Omental fat pad (tissue), 4 donors: Measurements from ENCODE around the gene DAZAP1. TPM values are rescaled to one million over a fixed set of nuclear protein-coding genes. Genes with fewer than 3 reads are reported as not detected.

Experiments
- ATAC-seq: fragments of 150-250 bp; one replicate; pipeline ENCODE4 v1.9.1; 2016; ENCODE audit warnings: mild to moderate bottlenecking, moderate library complexity; ENCODE audit not compliant: low FRiP score
- DNase-seq: peaks from one replicate; pipeline ENCODE4 v3.0.0-alpha.2; 2019; ENCODE audit warnings: low spot score
- total RNA-seq, 4 donors: library from RNA; depleted of rRNA; stranded (reverse); fragments of >200 nt; gene quantifications; one replicate each; pipeline ENCODE4 v1.1.0, GENCODE V29; 2016
- TF ChIP-seq, protein P1 (sequence below), 3 donors: fragments of 450-650 bp; IDR thresholded peaks; one replicate each; pipeline ENCODE4 v1.5.1; 2016 to 2017; ENCODE audit warnings: antibody characterized with exemption in 3 of 3, mild to moderate bottlenecking in 3 of 3, moderate library complexity in 2 of 3

Gene DAZAP1
- total RNA-seq, 4 donors from 2014 or later = 47.3 to 55.7 (median 51.1) TPM

DNA sequence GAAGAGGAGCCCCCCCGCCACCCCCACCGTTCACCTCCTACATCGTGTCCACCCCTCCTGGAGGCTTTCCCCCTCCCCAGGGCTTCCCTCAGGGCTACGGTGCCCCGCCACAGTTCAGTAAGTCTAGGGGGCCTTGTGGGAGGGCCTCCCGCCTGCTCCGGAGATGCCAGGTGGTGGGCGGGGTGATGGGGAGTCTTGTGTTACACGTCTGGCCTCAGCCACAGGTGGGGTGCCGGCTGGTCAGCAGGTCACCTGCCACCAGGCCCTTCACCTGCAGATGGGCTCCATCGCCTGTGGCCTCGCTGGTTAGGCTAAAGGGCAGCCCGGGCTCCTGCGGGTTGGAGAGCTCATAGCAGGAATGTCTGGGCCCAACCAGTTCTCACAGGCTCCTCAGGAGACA, 22.9 kb downstream of the DAZAP1 start:
- TF ChIP-seq, protein P1, sequence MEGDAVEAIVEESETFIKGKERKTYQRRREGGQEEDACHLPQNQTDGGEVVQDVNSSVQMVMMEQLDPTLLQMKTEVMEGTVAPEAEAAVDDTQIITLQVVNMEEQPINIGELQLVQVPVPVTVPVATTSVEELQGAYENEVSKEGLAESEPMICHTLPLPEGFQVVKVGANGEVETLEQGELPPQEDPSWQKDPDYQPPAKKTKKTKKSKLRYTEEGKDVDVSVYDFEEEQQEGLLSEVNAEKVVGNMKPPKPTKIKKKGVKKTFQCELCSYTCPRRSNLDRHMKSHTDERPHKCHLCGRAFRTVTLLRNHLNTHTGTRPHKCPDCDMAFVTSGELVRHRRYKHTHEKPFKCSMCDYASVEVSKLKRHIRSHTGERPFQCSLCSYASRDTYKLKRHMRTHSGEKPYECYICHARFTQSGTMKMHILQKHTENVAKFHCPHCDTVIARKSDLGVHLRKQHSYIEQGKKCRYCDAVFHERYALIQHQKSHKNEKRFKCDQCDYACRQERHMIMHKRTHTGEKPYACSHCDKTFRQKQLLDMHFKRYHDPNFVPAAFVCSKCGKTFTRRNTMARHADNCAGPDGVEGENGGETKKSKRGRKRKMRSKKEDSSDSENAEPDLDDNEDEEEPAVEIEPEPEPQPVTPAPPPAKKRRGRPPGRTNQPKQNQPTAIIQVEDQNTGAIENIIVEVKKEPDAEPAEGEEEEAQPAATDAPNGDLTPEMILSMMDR (IDR thresholded peaks at IDR 0.05) = no peak
- DNase-seq = no peak
- ATAC-seq = no peak

DNA sequence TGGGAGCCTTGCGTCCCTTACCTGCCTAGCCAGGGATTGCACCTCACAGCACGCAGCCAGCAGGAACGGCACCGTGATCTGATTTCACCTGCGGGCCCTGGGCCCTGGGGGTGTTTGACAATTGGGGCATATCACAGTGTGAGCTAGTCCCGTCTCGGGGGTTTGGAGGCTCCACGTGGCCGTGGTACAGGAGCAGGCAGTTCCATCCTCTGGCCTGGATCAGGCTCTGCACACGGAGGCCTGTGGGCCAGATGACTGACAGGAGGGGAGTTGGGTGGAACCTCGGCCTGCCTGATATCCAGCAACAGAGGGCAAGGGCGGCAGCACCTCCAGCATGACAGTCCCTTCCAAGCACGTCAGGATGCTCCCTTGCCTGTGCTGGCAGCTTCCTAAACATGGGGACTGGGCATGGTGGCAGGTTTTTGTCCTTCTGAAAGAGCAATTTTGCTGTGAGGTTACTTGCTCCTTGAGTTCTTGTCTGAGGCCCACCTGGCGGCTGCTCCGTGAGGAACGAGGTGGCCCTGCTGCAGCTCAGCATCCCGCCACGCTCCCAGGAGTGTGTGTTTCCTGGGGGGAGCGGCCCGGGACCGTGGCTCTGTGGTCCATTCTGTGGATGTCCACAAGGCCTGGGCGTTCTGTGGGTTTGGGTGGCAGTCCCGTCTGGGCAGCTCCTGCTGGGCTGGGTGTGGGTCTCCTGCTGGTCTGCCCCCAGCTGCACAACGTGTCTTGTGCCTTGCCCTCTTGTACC, 24.5 kb downstream of the DAZAP1 start:
- ATAC-seq (no peak), DNase-seq (no peak)
- TF ChIP-seq, protein P1 (IDR thresholded peaks at IDR 0.05) = no peak

DNA sequence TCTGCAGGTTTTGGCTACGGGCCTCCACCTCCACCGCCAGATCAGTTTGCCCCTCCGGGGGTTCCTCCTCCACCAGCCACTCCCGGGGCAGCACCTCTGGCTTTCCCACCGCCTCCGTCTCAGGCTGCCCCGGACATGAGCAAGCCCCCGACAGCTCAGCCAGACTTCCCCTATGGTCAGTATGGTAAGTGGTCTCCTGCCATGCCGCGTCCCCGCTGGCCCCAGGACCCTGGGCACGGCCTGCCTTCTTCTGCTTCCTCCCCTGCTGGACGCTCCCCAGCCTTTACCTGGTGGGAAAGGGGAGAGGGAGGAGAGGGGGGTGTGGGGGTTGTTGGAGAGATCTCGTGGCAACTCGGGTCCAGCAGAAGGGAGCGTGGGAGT, 25.1 kb downstream of the DAZAP1 start:
- no peak for ATAC-seq
- TF ChIP-seq, protein P1 (IDR thresholded peaks at IDR 0.05) = no peak

DNA sequence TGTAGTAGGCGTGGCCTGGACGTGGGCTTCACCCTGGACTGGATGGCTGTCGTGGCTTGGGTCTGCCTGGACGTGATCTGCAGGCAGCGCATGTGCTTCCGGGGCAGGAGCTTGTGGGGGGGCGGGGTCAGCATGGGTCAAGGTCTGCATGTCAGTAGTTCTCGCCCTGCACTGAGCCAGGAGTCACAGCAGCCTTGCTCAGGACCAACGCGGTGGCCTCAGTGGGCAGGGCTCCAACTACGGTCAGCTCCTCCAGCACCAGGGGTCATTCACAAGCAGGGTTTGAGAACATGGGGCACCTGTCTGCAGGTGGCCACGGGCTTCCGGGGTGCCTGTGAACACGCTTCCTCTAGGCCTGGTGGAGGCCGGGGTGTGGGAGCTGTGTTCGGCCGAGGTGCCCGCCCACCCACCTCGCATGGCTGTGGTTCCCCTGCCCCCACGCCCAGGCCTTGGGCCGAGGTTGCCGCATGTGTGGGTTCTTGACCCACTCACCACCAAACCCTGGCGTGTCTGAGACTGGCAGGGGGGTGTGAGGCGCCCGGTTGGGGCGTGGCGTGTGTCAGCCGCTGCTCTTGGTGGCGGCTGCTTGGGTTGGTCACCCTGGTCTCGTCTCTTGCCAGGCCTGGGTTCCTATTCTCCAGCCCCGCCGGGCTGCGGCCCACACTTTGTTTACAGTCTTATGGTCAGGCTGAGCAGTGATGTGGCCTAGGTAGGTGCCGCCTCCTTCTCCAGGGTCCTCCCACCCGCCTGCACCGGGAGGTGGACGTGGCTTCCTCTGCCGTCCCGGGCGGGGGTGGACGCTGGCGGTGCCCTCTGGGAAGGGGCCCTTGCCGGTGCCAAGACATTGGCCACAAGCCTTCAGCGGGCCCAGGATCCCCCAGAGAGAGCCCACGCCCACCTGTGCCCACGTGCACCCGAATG, 26.0 kb downstream of the DAZAP1 start:
- TF ChIP-seq, protein P1 (IDR thresholded peaks at IDR 0.05) = no peak
- ATAC-seq (no peak), DNase-seq (no peak)

More for the DNA sequence above, 25.1 kb downstream of the DAZAP1 start:
- DNase-seq = no peak

DNA sequence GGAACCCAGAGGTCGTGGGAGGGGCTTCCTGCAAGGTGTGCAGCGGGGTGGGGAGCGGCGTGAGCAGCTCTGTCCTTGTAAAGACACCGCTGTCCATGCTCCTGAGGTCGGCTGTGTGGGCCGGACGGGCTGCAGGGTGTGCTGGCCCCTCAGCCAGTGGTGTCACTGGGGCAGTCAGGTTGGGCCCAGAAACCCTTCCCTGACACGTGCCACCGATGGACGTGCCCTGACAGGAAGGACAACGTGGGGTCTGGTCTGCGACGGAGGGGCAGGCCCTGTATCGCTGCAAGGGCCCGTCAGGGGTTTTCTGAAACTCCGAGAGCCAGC, 26.6 kb downstream of the DAZAP1 start:
- TF ChIP-seq, protein P1 (IDR thresholded peaks at IDR 0.05) = no peak
- DNase-seq (no peak), ATAC-seq (no peak)

DNA sequence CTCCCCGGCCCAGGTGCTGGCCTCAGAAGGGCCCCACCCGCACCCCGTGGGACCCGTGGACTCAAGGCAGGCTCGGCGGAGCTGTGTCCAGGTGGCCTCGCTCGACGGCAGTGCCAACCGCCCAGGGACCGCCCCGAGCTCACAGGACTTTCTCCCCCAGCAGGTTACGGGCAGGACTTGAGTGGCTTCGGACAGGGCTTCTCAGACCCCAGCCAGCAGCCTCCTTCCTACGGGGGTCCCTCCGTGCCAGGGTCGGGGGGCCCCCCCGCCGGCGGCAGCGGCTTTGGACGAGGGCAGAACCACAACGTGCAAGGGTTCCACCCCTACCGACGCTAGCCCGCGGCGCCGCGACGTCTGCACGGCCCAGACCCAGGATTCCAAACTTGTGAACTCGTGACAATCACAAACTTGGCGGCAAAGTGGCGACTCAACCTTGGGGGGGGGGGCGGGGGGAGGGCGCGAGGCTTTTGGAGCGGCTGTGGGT, 27.2 kb downstream of the DAZAP1 start:
- DNase-seq = no peak
- TF ChIP-seq, protein P1 (IDR thresholded peaks at IDR 0.05) = no peak
- ATAC-seq = no peak
